Raji (cell line): ENCODE results near the gene RFX8.

Experiments used
- POLR2A ChIP-seq: IDR thresholded peaks from 2 replicates; pipeline ENCODE4 v1.6.1; 2011; ENCODE audit warnings: low read depth, low read length, control low read depth; ENCODE audit not compliant: insufficient read depth

The RFX8 gene

GRCh38 chr2:101474731-101475384 lies at the start of gene RFX8:
TSS of gene RFX8 (minus strand) at chr2:101475112. CDS start at chr2:101466848, 8,264 bp downstream.
- TF ChIP-seq POLR2A: no peak

- no peak for TF ChIP-seq POLR2A
Observed at GRCh38 chr2:101521487-101521886, 46.6 kb upstream of the RFX8 start.

GRCh38 chr2:101520246-101520645 lies 45.3 kb upstream of the RFX8 start:
- TF ChIP-seq POLR2A: no peak

GRCh38 chr2:101518578-101519492 lies 43.9 kb upstream of the RFX8 start:
- no peak for TF ChIP-seq POLR2A

GRCh38 chr2:101517758-101518271 lies 42.9 kb upstream of the RFX8 start:
- no peak for TF ChIP-seq POLR2A

GRCh38 chr2:101516823-101517690 lies 42.1 kb upstream of the RFX8 start:
- no peak for TF ChIP-seq POLR2A

GRCh38 chr2:101516349-101516748 lies 41.4 kb upstream of the RFX8 start:
- TF ChIP-seq POLR2A: no peak

GRCh38 chr2:101515477-101515876 lies 40.6 kb upstream of the RFX8 start:
- TF ChIP-seq POLR2A: no peak

GRCh38 chr2:101512993-101513392 lies 38.1 kb upstream of the RFX8 start:
- TF ChIP-seq POLR2A: no peak

GRCh38 chr2:101511381-101511780 lies 36.5 kb upstream of the RFX8 start:
- TF ChIP-seq POLR2A: no peak

GRCh38 chr2:101509499-101510284 lies 34.8 kb upstream of the RFX8 start:
- TF ChIP-seq POLR2A: no peak

- TF ChIP-seq POLR2A: no peak
Observed at GRCh38 chr2:101508636-101509035, 33.7 kb upstream of the RFX8 start.

GRCh38 chr2:101502095-101502494 lies 27.2 kb upstream of the RFX8 start:
- no peak for TF ChIP-seq POLR2A

- TF ChIP-seq POLR2A: no peak
Observed at GRCh38 chr2:101501443-101501842, 26.5 kb upstream of the RFX8 start.

GRCh38 chr2:101500860-101501259 lies 25.9 kb upstream of the RFX8 start:
- no peak for TF ChIP-seq POLR2A

- TF ChIP-seq POLR2A: no peak
Observed at GRCh38 chr2:101500180-101500579, 25.3 kb upstream of the RFX8 start.
